Transverse colon (tissue), 4 donors: ENCODE data around the gene WIZ. TPM values are rescaled to one million over a fixed set of nuclear protein-coding genes. Genes with fewer than 3 reads are reported as not detected.
"Not testable (repeated sequence)": the region's sequence is repeated elsewhere in the genome, so short reads cannot be mapped to it uniquely, and the experiment has no call there.

Experiments used
- DNase-seq: peaks from one replicate; pipeline ENCODE4 v3.0.0-alpha.2; 2019
- H3K27ac ChIP-seq, 4 donors: fragments of 200-600 bp; sonication (generic); 2 replicates each; pipeline ENCODE4 v1.5.1; 2016 to 2018; ENCODE audit warnings: inconsistent platforms in 4 of 4
- H3K27me3 ChIP-seq: fragments of 200-600 bp; sonication (generic); 2 replicates; pipeline ENCODE4 v1.5.1; 2017; ENCODE audit warnings: inconsistent platforms
- H3K36me3 ChIP-seq, 4 donors: fragments of 200-600 bp; sonication (generic); 2 replicates each; pipeline ENCODE4 v1.5.1; 2017 to 2019; ENCODE audit warnings: inconsistent platforms in 4 of 4
- H3K4me1 ChIP-seq, 4 donors: fragments of 200-600 bp; sonication (generic); 2 replicates each; pipeline ENCODE4 v1.5.1; 2017 to 2020; ENCODE audit warnings: inconsistent platforms in 4 of 4
- H3K4me3 ChIP-seq, 4 donors: fragments of 200-600 bp; sonication (generic); 1 replicate in 1 of 4; 2 replicates in 3 of 4; pipeline versions ENCODE4 v1.5.1 to v1.6.1; 2017 to 2019; ENCODE audit warnings: inconsistent platforms in 4 of 4
- H3K9me3 ChIP-seq, 2 donors: fragments of 200-600 bp; sonication (generic); 2 replicates each; pipeline ENCODE4 v1.5.1; 2017 to 2019; ENCODE audit warnings: inconsistent platforms in 2 of 2
- CTCF ChIP-seq, 5 experiments: fragments of 200-600 bp in 3 of 5; fragments of 450-650 bp in 2 of 5; sonication (generic) in 3 of 5; IDR thresholded peaks; 1 replicate in 2 of 5; 2 replicates in 3 of 5; pipeline ENCODE4 v1.5.1; 2016 to 2017; ENCODE audit warnings: antibody characterized with exemption in 5 of 5, inconsistent platforms in 3 of 5, mild to moderate bottlenecking in 2 of 5, moderate library complexity in 1 of 5
- EP300 ChIP-seq: sonication (generic); formaldehyde crosslinking; IDR thresholded peaks from one replicate; pipeline ENCODE4 v1.6.1; 2017; ENCODE audit warnings: antibody characterized with exemption, low read depth
- POLR2A ChIP-seq: fragments of 450-650 bp; IDR thresholded peaks from one replicate; pipeline ENCODE4 v1.6.1; 2016; ENCODE audit warnings: antibody characterized with exemption, mild to moderate bottlenecking, moderate library complexity
- POLR2AphosphoS5 ChIP-seq, 3 donors: sonication (generic); formaldehyde crosslinking; IDR thresholded peaks; one replicate each; pipeline ENCODE4 v1.6.1; 2016; ENCODE audit warnings: antibody characterized with exemption in 3 of 3
- WGBS, 2 donors: methylation state at CpG; one replicate each; pipeline ENCODE4 v1.1.5; 2018; ENCODE audit warnings: low coverage in 1 of 2; 5-methylcytosine and 5-hydroxymethylcytosine counted together
- in situ Hi-C, 4 donors: fragments of 200-750 bp; cut with MboI; loops; one replicate each; pipeline versions ENCODE4 v1.15.0 to v1.15.1; 2017; ENCODE audit warnings: low sequenced_read_pairs in 3 of 4, low pct_ligation_motif_present in 1 of 4, low pct_unique_long_range_greater_than_20kb in 1 of 4
- intact Hi-C: fragments of 100-400 bp; cut with DNase I; formaldehyde crosslinking; loops from one replicate; pipeline ENCODE4 v1.15.1; 2023; ENCODE audit warnings: low total_unique reads
- total RNA-seq, 4 donors: library from RNA; depleted of rRNA; stranded (reverse); fragments of >200 nt; gene quantifications; one replicate each; pipeline ENCODE4 v1.1.0, GENCODE V29; 2016

Gene WIZ
- total RNA-seq, 4 donors from 2014 or later = 31.0 to 63.6 (median 42.0) TPM

DNA sequence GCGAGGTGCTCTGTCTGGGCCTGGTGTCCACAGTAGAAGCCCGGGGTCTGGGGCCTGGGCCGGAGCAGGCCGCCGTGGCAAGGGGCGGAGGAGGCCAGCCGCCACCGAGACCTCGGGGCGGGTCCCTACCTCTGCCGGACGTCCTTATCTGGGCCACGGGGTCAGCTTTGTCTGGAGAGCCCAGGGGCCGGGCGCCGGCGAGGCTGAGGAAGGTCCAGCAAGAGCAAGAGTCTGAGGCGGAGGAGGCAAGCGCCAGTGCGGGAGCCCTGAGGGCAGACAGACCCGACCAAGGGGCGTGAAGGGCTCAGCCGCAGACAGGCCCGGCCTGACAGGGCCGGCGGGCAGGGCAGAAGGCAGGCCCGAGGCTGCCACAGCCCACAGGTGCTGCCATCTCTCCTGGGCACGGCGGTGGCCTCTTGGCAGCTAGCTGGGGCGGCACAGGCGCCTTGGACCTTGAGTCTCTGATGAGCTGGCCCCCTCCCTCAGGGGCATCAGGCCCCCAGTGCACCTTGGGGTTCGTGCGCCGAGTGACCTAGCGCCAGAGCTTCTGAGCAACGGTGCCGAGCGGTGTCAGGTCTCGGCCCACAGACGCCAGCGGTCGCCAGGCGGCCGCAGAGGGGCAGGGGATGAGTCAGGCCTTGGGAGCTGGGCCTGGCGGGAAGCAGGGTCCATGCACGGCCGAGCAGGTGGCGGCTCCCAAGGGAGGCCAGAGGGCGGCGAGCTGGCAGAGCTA lies 51.1 kb downstream of the WIZ start:
- intact Hi-C loops (no loop called here), in situ Hi-C loops (no loop called here)
- H3K9me3 ChIP-seq = no peaks in the 10 kb centered on the region
- WGBS, 2 donors = 90% methylated on average over 35 of the region's 50 CpGs; no CpG with 5 or more reads in 1 of the 2 donors
- no peaks in the 10 kb centered on the region for H3K27me3 ChIP-seq
- TF ChIP-seq POLR2A (no peak), EP300 (no peak), CTCF (IDR thresholded peaks at IDR 0.05) (no peak), POLR2AphosphoS5 (IDR thresholded peaks at IDR 0.05) (no peak)
- DNase-seq = no peak
- no peak overlapping the region for H3K4me3 ChIP-seq
- peaks cover 0 to 18% (median 4%) of the 10 kb centered on the region in 4 donors for H3K4me1 ChIP-seq
- no peak overlapping the region for H3K27ac ChIP-seq
- peaks cover 0 to 55% (median 24%) of the 10 kb centered on the region in 4 donors for H3K36me3 ChIP-seq

GRCh38 chr19:15397782-15398181 lies 52.0 kb downstream of the WIZ start:
- 85 to 90% methylated on average over 4 to 11 of the region's 11 CpGs for WGBS, 2 donors
- TF ChIP-seq POLR2A (no peak), POLR2AphosphoS5 (IDR thresholded peaks at IDR 0.05) (no peak), CTCF (IDR thresholded peaks at IDR 0.05) (no peak), EP300 (no peak)
- Histone ChIP-seq H3K27ac (no peak overlapping the region), H3K36me3 (peaks cover 0 to 62% (median 24%) of the 10 kb centered on the region in 4 donors), H3K27me3 (no peaks in the 10 kb centered on the region), H3K4me1 (peaks cover 0 to 9% (median 2%) of the 10 kb centered on the region in 4 donors), H3K4me3 (no peak overlapping the region), H3K9me3 (no peaks in the 10 kb centered on the region)
- no peak for DNase-seq
- in situ Hi-C loops = no loop called here
- intact Hi-C loops = no loop called here

GRCh38 chr19:15397236-15397635 lies 52.5 kb downstream of the WIZ start:
- 94% methylated on average over 6 of the region's 6 CpGs; no CpG with 5 or more reads in 1 of the 2 donors for WGBS, 2 donors
- Histone ChIP-seq H3K27me3 (no peaks in the 10 kb centered on the region), H3K36me3 (peaks cover 0 to 62% (median 26%) of the 10 kb centered on the region in 4 donors), H3K4me3 (no peak overlapping the region), H3K27ac (no peak overlapping the region), H3K4me1 (peaks cover 0 to 6% (median 0%) of the 10 kb centered on the region in 4 donors), H3K9me3 (no peaks in the 10 kb centered on the region)
- intact Hi-C loops = no loop called here
- in situ Hi-C loops = no loop called here
- no peak for DNase-seq
- no peak for TF ChIP-seq POLR2AphosphoS5 (IDR thresholded peaks at IDR 0.05)
- no peak for TF ChIP-seq CTCF (IDR thresholded peaks at IDR 0.05)
- no peak for TF ChIP-seq POLR2A
- TF ChIP-seq EP300 = no peak

DNA sequence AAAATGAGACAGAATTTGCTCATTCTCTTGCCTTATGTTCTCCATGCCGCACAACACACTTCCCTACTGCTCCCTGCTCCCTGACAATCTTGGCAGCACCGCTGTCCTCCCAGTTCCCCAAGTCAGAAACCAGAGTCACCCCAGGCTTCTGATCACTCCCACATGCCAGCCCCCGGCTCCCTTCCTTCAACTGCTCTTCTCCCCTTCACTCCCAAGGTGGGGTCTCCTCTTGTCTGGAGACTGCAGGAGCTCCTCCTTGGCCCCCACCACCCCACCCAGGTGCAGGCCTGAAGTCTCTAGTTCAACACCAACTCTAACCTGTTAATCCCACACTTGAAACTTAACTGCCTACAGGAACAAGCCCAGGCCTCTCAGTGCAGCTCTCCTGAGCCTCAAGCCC lies 53.3 kb downstream of the WIZ start:
- Histone ChIP-seq H3K4me1 (no peaks in the 10 kb centered on the region), H3K27ac (no peak overlapping the region), H3K36me3 (peaks cover 0 to 69% (median 29%) of the 10 kb centered on the region in 4 donors), H3K9me3 (no peaks in the 10 kb centered on the region), H3K4me3 (no peak overlapping the region), H3K27me3 (no peaks in the 10 kb centered on the region)
- in situ Hi-C loops (no loop called here), intact Hi-C loops (no loop called here)
- TF ChIP-seq POLR2AphosphoS5 (IDR thresholded peaks at IDR 0.05) (no peak), EP300 (no peak), CTCF (IDR thresholded peaks at IDR 0.05) (no peak), POLR2A (no peak)
- WGBS, 2 donors = 98 to 100% methylated on average over 2 to 3 of the region's 3 CpGs
- no peak for DNase-seq

DNA sequence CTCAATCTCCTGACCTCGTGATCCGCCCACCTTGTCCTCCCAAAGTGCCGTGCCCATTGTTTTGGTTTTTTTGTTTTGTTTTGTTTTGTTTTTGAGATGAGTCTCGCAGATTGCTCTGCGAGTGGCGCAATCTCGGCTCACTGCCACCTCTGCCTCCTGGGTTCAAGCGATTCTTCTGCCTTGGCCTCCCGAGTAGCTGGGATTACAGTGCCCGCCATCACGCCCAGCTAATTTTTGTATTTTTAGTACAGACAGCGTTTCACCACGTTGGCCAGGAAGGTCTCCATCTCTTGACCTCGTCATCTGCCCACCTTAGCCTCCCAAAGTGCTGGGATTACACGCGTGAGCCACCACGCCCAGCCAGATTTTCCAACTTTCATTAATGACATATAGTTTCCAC lies 54.5 kb downstream of the WIZ start:
- H3K27ac ChIP-seq, H3K4me1 ChIP-seq, in situ Hi-C loops, H3K9me3 ChIP-seq, intact Hi-C loops, H3K4me3 ChIP-seq, DNase-seq, H3K27me3 ChIP-seq: not testable (repeated sequence)
- WGBS, 2 donors = 93 to 94% methylated on average over 12 to 17 of the region's 17 CpGs
- peaks cover 0 to 59% (median 25%) of the 10 kb centered on the region in 4 donors for H3K36me3 ChIP-seq
